ENCODE measurements around the gene AKAP8.

The AKAP8 gene

DNA sequence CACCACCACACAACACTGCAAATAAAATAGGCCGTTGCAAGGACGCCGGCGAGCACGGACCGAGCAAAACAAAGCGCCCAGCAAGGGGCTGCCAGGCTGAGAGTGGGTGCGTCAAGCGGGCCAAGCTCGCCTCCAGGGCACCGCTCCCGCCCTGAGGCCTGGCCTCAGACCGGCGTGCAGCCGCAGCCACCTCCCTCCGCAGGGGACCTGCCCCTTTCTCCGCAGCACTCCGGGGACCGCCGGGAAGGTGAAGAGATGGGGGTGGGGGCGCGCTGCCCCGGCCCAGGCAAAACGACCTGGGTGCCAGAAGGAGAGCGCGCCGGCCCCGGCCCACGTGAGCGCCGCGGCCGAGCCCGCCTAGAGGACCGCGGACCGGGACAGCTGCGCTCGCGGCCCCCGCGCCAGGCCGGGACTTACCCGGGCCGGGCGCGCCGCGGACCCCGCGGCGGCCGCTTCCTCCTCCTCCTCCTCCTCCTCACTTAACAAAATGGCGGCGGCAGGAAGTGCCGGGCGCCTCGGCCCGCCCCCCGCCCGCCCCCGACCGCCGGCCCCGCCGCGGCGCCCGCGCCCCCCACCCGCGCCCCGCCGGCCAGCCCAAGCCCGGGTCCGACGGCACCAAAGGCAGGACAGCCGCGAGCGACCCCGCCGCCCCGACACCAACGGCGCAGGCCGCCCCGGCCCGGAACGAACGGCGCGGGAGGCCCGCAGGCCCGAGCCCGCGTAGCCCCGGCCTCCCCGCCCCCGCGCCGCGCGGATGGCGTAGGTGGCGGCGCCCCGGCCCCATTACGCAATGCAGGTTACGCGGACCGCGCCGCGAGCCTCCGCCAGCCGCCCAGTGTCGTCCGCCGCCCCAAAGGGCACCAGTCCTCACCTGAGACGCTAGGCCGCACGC, 47.9 kb downstream of the AKAP8 start:
- peak; percentile 39 for DNase-seq (ENCODE audit: low spot score)

DNA sequence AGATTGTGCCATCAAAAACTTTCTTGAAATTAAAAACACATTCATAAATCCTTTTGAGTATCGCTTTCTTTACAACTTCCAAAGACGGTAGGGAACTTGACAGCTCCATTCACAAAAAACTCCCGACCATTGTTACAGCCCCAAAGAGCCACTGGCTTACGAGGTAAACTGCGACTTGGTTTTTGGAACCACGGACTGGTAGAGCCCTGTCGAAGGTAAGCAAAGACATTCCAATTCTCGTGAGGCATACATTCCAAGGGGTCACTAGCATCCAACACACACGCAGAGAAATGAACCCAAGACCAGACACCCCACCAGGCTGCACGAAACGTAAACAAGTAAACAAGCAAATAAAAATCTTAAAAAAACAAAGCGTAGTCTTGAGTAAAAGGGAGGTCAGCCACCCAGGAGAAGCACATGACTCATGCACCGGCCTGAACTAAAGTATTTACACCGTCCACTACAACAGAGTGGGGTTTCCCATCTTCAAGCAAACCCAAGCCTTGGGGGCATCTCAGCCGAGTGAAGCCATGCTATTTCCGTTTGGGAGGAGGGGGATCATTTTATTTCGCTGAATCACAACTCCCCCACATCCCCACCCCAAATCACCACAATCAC, 48.7 kb downstream of the AKAP8 start:
- no peak for DNase-seq (ENCODE audit: low spot score)

DNA sequence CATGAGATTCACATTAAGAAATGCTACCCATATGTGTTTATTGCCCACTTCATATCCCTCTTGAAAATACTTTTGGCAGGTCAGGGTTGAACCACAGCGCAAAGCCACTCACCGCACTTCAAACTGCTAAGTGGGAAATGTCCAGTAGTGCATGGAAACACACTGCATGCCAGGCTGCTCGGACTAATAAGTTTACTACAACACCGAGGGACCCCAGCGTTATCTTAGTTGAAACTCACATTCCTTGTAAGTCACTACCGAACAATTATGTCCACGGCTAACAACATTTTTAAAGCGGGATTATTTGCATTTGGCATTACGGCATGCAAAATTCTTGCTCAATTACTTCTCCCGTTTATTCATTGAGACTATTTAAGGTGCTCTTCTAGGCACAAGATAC, 51.3 kb downstream of the AKAP8 start:
- DNase-seq (ENCODE audit: low spot score), result no peak

DNA sequence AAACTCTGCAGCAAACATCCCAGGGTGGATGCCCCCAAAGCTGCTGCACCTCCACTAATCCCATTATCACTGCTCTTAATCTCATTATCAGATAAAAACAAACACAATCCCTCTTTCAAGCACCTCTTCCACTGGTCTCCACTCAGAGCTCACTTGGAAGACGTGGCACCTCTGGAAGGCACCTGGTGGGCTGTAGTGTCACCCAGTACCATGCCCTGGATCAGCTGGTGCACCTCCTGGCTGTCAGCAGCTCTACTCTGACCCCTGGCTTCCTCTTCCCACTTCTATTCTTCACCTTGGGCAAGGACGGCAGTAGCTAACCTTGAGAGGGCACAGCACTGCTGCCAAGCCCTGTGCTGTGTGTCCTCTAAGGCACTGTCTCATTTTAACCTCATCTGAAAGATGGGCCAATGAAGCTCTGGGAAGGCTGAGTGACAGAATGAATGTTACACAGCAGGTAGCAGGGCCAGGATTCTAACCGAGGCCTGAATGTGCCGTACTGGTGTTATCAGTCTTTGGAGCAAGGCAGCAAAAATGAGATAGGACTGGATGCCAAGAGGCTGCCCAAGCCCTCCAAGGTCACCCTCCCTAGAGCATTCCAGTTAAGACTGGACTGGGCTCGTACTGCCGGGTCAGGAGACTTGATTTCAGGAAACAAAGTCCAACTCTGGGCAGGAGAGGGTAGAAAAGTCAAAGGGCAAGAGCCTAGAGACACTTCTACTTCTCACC, 54.6 kb downstream of the AKAP8 start:
- no peak for DNase-seq (ENCODE audit: low spot score)

DNA sequence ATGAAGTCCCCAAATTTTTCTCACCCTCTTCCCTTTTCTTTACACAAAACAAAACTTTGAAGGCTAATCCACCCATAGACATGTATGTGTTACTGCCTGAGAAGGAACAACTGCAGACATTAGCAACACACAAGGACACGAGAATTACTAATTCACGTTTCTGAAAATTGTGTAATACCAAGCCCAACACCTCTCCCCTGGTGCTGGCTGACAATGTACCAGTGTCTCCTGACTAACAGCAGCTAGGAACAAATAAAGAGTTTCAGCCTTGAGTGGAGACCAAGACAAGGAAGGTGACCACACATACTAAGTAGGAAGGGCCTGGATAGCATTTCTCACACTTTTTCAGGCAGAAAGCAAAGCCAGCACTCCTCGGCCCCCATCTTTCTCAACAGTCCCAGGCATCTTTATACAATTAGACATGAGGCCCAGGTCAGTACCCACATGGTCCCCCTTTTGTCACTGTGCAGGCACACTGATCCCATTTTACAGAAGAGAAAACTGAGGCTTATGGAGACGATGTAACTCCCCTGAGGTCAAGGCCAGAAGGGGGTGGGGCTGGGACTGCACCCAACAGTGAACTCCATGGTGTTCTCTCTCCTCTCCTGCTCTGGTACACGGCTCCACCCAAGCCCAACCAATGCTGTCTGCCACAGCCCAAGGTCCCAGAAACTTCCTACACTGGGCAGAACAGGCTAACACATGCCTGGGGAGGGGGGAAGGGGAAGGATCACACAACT, 55.9 kb downstream of the AKAP8 start:
- DNase-seq (ENCODE audit: low spot score), result no peak

DNA sequence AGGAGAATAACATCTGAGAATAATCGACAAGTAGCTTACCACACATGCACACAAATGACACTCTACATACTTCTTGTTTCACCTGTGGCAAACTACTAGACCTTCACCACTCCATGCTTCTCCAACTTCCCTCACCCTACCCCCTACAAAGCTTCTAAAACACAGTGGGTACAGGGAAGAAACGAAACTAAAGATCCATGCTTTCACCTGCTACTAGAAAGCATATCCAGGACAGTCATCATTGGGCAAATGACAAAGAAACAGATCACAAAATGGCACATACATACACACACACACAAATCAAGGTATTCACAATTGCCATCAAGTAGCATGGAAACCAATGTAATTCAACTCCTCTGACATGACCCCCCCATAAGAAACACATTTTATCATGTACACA, 57.8 kb downstream of the AKAP8 start:
- no peak for DNase-seq (ENCODE audit: low spot score)

DNA sequence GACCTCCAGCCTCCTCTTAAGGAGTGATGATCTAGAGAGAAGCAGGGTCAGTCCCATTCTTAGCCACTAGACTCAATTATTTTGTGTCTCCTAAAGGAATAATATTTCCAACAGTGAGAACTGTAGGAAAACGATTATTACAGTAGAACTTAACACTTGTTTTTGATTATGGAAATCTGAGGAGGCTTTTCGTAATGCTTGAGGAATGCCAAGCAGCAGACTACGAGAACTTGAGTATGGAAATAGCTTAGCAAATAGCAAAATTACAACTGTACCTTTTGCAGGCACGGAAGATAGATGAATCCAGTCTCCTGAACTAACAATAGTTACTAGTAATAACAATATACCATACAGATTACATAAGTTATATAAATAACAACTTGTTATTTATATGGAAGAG, 59.5 kb downstream of the AKAP8 start:
- no peak for DNase-seq (ENCODE audit: low spot score)

DNA sequence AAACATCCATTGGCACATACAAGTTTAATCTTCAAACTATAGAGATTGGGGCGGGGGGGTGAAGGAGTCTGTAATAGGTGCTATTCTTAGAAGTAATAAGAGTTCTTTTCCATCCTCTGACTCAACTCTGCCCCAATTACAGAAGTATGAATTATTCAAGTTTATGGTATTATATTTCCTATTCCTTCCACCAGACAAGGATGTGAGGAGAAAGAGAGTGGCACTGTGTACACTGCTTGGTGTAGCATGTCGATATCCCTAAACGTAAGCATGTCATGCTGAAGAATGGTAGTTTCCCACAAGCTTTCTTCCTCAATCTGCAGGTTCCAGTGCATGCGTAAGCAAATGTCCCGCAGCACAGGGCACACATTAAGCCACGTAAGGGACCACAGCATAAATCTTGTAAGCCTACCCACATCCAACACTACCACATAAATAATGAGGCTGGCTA, 61.3 kb downstream of the AKAP8 start:
- DNase-seq (ENCODE audit: low spot score), result no peak

DNA sequence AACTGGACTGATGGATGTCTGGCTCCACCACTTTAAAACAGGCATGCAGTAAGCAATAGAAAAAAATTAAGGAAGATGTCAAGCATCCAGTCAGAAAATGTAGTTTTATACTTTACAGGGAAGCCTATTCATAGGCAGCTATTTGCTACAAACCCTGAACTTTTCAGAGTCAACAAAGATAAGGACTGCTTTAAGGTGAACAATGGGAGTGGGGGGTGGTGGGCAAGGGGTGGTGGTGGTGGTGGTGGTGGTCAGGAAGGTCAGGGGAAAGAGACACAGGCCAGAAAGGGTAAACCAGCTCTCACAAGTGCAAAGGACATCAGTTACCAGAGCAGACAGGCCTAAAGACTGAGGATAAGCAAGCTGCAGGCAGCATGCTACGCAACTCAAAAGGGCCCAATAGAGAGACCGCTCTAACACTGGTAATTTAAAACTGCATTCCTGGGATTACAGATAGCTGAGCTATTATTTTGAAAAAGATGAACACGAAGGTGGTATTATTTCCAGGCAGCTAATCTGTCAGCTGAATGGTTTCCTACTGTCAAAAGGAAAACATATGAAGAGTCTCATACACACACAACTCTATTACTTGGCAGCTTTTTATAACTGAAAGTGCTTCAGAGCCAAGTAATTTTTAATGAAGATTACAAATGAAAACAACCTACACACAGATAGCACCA, 62.1 kb downstream of the AKAP8 start:
- DNase-seq (ENCODE audit: low spot score), result no peak

DNA sequence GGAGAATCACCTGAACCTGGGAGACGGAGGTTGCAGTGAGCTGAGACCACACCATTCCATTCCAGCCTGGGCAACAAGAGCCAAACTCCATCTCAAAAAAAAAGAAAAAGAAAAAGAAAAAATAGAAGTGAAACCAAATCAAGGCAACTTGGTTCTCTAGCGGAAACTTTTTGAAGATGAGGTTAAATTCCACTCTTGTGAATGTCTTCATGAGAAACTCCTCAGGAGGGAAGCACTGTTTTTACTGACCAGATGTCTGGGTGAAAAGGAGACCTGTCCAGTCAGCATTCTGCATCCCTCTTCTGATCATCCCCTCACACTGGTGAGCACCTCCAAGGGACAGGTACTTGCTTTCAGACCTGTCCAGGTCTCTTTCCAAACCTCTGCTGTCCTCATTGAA, 63.1 kb downstream of the AKAP8 start:
- no peak for DNase-seq (ENCODE audit: low spot score)

DNA sequence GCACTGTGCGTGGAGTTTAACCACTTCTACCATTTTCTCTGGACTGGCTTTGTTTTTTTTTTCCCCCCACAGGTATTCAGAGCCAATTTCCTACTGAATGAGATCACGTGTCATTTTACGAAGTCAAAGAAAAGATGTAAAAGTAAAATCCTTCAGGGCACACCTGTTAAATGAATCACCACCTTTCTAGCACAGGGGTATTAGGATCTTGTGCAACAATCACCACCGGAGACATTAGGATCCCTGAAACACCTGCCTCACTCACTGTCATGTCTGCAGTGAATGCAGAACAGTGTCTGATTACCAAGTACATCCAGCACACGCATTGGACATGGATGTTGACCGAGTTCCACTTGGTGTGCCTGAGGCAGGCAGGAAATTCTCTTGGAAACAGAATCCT, 64.5 kb downstream of the AKAP8 start:
- no peak for DNase-seq (ENCODE audit: low spot score)

DNA sequence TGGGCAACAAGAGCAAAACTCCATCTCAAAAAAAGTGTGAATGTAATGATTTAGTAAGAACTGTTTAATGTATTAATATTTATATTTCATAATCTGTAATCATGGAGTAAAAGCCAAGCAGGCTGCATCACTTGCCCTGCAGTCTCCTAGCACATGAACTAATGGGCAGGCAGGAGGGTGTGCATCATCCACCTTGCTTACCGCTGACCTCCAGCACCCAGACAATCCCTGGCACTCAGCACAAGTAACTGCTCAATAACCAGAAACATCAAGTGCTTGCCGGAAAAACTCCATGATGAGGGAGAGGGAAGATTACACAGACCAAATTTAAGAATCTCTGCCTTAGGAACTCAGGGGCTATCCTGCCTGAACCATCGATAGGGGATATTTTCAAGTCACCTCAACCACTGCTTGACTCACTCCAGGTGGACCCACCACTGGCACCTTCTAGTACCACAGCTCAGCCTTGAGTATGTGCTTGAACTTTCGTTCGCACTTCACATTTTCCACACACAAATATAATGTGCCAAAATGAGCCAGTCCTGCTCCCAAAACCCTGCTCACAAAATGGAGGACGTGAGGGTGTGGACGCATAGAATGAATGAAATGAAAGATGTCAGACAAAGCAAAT, 65.8 kb downstream of the AKAP8 start:
- DNase-seq (ENCODE audit: low spot score), result no peak

DNA sequence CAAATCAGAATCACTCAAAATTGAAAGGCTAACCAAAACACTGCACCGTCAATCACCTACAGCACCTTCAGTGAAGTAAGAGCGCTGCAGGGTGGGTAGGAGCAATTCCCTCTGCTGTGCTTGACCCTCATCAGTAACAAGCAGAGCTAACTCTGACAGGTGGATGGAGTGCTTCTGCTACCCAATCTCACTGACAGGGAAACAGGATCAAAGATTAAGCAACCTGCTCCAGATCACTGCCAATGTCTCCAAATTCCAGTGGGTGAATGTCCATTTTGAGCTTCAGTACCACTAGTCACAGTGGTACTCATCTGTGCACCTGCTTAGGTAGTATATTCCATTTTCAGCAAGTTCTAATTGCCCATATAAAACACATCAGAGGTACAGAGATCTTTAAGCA, 72.4 kb downstream of the AKAP8 start:
- DNase-seq (ENCODE audit: low spot score), result no peak

DNA sequence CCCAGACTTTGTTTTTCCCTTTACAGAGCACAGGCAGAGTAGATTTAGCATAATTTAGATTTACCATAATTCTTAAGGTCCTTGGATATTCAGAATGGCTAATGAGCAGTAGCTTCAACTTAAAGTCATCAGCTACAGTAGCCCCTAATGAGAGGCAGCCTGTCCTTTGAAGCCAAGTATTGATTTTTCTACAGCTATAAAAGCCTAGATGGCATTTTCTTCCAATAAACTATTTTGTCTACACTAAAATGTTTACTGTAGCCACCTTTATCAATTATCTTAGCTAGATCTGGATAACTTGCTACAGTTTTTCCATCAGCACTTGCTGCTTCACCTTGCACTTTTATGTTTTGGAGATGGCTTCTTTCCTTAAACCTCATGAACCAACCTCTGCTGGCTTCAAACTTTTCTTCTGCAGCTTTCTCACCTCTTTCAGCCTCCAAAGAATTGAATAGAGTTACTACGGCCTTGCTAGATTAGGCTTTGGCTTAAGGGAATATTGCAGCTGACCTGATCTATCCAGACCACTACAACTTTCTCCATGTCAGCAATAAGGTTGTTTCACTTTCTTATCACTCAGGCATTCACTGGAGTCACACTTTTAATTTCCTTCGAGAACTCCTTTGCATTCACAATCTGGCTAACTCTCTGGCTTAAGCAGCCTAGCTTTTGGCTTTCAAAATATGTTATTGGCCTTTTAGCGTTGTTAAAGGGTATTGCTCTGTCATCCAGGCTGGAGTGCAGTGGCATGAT, 73.8 kb downstream of the AKAP8 start:
- DNase-seq (ENCODE audit: low spot score), result no peak

DNA sequence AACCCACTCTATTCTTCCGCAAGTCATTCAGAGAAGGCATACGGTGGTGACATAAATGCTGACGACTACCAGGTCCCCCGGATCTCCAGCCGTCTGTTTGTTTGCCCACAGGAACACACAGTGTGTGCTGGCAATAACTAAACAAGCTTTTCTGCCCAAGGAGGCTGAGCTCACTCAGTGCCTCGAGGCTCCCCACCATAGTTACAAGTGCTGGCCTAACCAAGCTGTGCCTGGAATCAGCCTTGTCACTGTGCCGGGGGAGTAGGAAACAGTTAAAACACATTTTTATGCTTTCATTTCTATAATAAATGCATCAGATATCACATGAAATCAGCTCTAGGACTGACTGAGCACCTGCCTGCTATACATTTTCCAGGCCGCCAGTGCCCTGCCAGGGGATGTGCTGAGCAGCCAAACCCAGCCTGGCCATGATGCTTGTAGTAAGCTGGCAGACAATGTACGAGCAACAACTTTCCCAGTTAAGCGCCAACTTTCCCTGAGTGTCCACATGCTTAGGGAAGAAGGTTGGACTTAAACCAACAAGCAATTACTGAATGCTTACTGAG, 75.4 kb downstream of the AKAP8 start:
- no peak for DNase-seq (ENCODE audit: low spot score)
